Left ventricle myocardium inferior (tissue), 1 donor: Measurements from ENCODE around the gene DUOX1. TPM values are rescaled to one million over a fixed set of nuclear protein-coding genes. Genes with fewer than 3 reads are reported as not detected.

ENCODE experiments used
- DNase-seq: peaks from one replicate; pipeline ENCODE4 v3.0.0-alpha.2; 2020
- H3K27ac ChIP-seq: fragments of 200-600 bp; replicated peaks from 2 replicates; pipeline ENCODE4 v1.8.0; 2021
- H3K27me3 ChIP-seq: fragments of 200-600 bp; 2 replicates; pipeline ENCODE4 v1.8.0; 2021; ENCODE audit warnings: low read depth
- H3K36me3 ChIP-seq: fragments of 200-600 bp; 2 replicates; pipeline ENCODE4 v1.8.0; 2021
- H3K4me1 ChIP-seq: fragments of 200-600 bp; 2 replicates; pipeline ENCODE4 v1.8.0; 2021
- H3K4me3 ChIP-seq: fragments of 200-600 bp; 2 replicates; pipeline ENCODE4 v1.8.0; 2021; ENCODE audit warnings: mild to moderate bottlenecking, moderate library complexity
- H3K9me3 ChIP-seq: fragments of 200-600 bp; replicated peaks from 2 replicates; pipeline ENCODE4 v1.8.0; 2021
- CTCF ChIP-seq: fragments of 200-600 bp; IDR thresholded peaks from 2 replicates; pipeline ENCODE4 v1.8.0; 2021; ENCODE audit warnings: antibody characterized with exemption, mild to moderate bottlenecking, borderline replicate concordance
- intact Hi-C: fragments of 100-400 bp; cut with micrococcal nuclease; formaldehyde crosslinking; loops from one replicate; pipeline ENCODE4 v1.11.0; 2022
- total RNA-seq: library from RNA; stranded (reverse); fragmentation: NEBNext Ultra II Directional; extraction: Animal tissue kit (Norgen Biotek cat#: 25700); gene quantifications from one replicate; pipeline ENCODE4 v1.2.1, GENCODE V29; 2021
- donor health status: DM: no; HTN: yes; CAD: no; lungs with severe emphysema.

The DUOX1 gene
- total RNA-seq, 1 donor from 2014 or later, result 0.80 TPM

GRCh38 chr15:45168751-45169551 is 39.2 kb downstream of the DUOX1 start:
- Histone ChIP-seq H3K4me3 (no peak overlapping the region), H3K27me3 (no peaks in the 10 kb centered on the region), H3K4me1 (peaks cover 28% of the 10 kb centered on the region), H3K9me3 (no peaks in the 10 kb centered on the region), H3K36me3 (no peaks in the 10 kb centered on the region), H3K27ac (peak overlapping the region; percentile 95)
- no peak for DNase-seq
- no peak for TF ChIP-seq CTCF
- intact Hi-C loops, result no loop called here

DNA sequence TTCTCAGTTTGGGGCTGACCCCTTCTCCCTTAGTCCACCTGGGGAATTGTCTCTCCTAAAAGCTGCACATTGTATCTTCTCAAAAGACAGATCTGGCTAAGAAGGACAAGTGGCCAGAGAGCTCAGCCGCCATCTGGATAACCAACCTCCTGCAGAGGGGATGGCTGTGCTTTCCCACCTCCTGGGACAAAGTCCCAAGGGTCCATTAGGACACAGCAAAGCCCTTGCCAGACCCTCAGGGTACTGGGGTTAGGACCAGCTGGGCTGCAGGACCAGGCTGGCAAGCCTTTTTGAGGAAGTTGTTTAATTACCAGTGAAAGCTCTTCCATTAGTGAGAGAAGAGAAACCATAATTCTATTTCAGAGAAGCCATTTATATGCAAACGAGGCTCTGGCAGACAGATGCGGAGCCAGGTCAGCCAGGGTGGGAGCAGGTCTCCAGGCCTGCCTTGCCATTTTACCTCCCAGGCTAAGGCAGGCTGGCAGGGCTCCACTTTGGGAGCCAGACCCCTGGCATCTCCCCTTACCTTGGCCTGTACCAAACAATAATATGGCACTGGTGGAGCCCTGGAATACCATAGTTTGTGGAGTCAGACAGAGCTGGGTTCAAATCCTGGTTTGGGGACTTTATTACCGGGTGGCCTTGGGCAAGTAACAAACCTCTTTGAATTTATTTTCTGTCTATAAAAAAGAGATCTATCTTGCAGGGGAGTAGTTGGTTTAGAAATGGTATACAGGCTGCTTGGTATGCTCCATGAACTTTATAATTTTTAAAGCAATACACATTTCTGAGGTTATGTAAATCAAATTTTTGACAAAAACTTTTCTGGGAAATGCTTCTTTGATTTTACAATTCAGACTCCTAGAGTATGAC is 40.0 kb downstream of the DUOX1 start:
- peak overlapping the region; percentile 95 for H3K27ac ChIP-seq
- intact Hi-C loops, result no loop called here
- H3K4me1 ChIP-seq, result peaks cover 28% of the 10 kb centered on the region
- H3K27me3 ChIP-seq, result no peaks in the 10 kb centered on the region
- no peaks in the 10 kb centered on the region for H3K36me3 ChIP-seq
- no peaks in the 10 kb centered on the region for H3K9me3 ChIP-seq
- no peak for TF ChIP-seq CTCF
- H3K4me3 ChIP-seq, result no peak overlapping the region
- DNase-seq, result no peak

- Histone ChIP-seq H3K4me1 (peaks cover 12% of the 10 kb centered on the region), H3K9me3 (no peaks in the 10 kb centered on the region), H3K27ac (no peak overlapping the region), H3K4me3 (no peak overlapping the region), H3K36me3 (peaks cover 5% of the 10 kb centered on the region), H3K27me3 (no peaks in the 10 kb centered on the region)
- TF ChIP-seq CTCF, result no peak
- intact Hi-C loops, result no loop called here
- DNase-seq, result no peak
These were observed 42.1 kb downstream of the DUOX1 start for GRCh38 chr15:45171912-45172311.

DNA sequence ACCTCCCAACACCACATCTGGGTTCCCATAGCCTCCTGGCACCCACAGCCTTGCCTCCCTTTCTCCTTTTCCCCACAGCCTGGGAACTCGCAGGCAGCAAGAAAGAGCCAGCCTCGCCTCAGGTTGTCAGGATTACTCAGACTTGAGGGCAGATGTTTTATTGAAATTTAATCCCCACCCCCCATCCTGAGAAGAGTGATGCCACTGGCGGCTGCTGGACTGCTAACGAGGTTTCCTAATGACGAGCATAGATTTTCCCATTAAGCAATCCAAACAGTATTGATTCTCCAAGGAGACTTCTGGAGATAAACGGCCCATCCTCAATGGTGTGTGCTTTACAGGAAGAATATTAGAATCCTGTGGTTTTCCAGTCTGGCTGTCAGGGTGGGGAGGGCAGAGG is 44.3 kb downstream of the DUOX1 start:
- peaks cover 5% of the 10 kb centered on the region for H3K36me3 ChIP-seq
- H3K27ac ChIP-seq, result no peak overlapping the region
- no peak overlapping the region for H3K4me3 ChIP-seq
- H3K9me3 ChIP-seq, result no peaks in the 10 kb centered on the region
- intact Hi-C loops, result no loop called here
- DNase-seq, result no peak
- no peaks in the 10 kb centered on the region for H3K4me1 ChIP-seq
- TF ChIP-seq CTCF, result no peak
- H3K27me3 ChIP-seq, result no peaks in the 10 kb centered on the region

DNA sequence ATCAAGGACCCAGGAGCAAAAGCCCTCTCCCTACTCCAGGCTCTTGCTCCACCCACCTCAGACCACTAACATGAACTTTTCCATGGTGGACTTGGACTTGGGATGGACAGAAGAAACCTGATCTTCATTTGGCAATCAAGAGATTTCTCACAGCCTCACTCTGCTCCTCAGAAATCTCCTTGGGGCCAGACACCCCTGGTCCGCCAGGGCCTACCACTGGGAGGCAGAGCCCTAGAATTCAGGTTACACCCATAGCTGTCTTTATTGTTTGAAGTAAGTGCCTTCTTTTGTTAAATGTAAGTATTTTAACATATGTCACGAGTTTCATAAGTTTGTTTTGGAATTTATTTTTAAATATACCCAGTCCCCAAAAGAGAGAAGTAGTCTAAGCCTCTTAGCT is 44.8 kb downstream of the DUOX1 start:
- no peaks in the 10 kb centered on the region for H3K4me1 ChIP-seq
- H3K9me3 ChIP-seq, result no peaks in the 10 kb centered on the region
- no peak for TF ChIP-seq CTCF
- H3K36me3 ChIP-seq, result peaks cover 5% of the 10 kb centered on the region
- no peaks in the 10 kb centered on the region for H3K27me3 ChIP-seq
- no peak overlapping the region for H3K27ac ChIP-seq
- no peak for DNase-seq
- intact Hi-C loops, result no loop called here
- no peak overlapping the region for H3K4me3 ChIP-seq
